Adipocyte (in vitro differentiated cells): Measurements from ENCODE around the gene LRRC15.

Source experiments
- DNase-seq: peaks from one replicate; pipeline ENCODE4 v3.0.0-alpha.2; 2015; ENCODE audit warnings: low read depth
- H3K27me3 ChIP-seq: replicated peaks from 2 replicates; pipeline ENCODE4 v1.7.0; 2013; ENCODE audit warnings: mild to moderate bottlenecking, low read length, moderate library complexity; ENCODE audit not compliant: control insufficient read depth, insufficient read depth
- H3K36me3 ChIP-seq: 2 replicates; pipeline ENCODE4 v1.7.0; 2013; ENCODE audit warnings: low read length, mild to moderate bottlenecking, moderate library complexity; ENCODE audit not compliant: control insufficient read depth, insufficient read depth, severe bottlenecking
- H3K4me1 ChIP-seq: 2 replicates; pipeline ENCODE4 v1.7.0; 2013; ENCODE audit warnings: mild to moderate bottlenecking, low read length, moderate library complexity; ENCODE audit not compliant: control insufficient read depth, insufficient read depth
- H3K4me3 ChIP-seq: 2 replicates; pipeline ENCODE4 v1.7.0; 2013; ENCODE audit warnings: mild to moderate bottlenecking, low read length, moderate library complexity
- H3K9ac ChIP-seq: 2 replicates; pipeline ENCODE4 v1.7.0; 2013; ENCODE audit warnings: mild to moderate bottlenecking, low read length, moderate library complexity
- H3K9me3 ChIP-seq: 2 replicates; pipeline ENCODE4 v1.7.0; 2013; ENCODE audit warnings: mild to moderate bottlenecking, low read length, moderate library complexity; ENCODE audit not compliant: control insufficient read depth

LRRC15 gene

DNA sequence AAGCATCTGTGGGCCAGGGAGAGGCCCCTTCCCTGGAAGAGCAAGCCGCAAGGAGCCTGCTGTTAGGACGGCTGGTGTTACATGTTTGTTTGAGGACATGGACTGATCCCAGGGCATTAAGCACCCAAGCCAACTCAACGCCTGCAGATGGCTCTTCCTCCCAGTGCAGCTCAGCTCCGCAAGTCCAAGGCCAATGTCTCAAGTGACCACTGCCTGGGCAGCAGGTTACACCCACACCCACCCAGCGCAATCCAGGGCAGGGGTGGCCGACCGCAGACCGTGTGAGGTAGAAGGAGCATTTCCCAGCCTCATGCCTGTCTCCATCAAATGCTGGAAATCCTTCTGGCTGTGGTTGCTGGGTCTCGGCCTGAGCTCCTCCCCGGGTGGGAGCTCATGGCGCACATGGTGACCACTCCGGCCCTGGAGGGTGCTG, 15.0 kb upstream of the LRRC15 start:
- no peaks in the 10 kb centered on the region for H3K4me1 ChIP-seq
- no peak for DNase-seq
- H3K27me3 ChIP-seq: peaks cover 61% of the 10 kb centered on the region
- no peak overlapping the region for H3K4me3 ChIP-seq
- H3K36me3 ChIP-seq: no peaks in the 10 kb centered on the region
- no peaks in the 10 kb centered on the region for H3K9me3 ChIP-seq
- H3K9ac ChIP-seq: no peak overlapping the region

- no peaks in the 10 kb centered on the region for H3K9me3 ChIP-seq
- no peaks in the 10 kb centered on the region for H3K4me1 ChIP-seq
- no peaks in the 10 kb centered on the region for H3K36me3 ChIP-seq
- DNase-seq: no peak
- H3K27me3 ChIP-seq: peaks cover 57% of the 10 kb centered on the region
- H3K9ac ChIP-seq: no peak overlapping the region
- H3K4me3 ChIP-seq: no peak overlapping the region
Observed at GRCh38 chr3:194384156-194384555, 14.6 kb upstream of the LRRC15 start.

GRCh38 chr3:194383276-194383940, 13.9 kb upstream of the LRRC15 start:
- Histone ChIP-seq H3K4me3 (no peak overlapping the region), H3K36me3 (no peaks in the 10 kb centered on the region), H3K27me3 (peaks cover 56% of the 10 kb centered on the region), H3K9me3 (no peaks in the 10 kb centered on the region), H3K4me1 (no peaks in the 10 kb centered on the region), H3K9ac (no peak overlapping the region)
- DNase-seq: no peak

GRCh38 chr3:194382892-194383223, 13.3 kb upstream of the LRRC15 start:
- H3K9ac ChIP-seq: no peak overlapping the region

DNA sequence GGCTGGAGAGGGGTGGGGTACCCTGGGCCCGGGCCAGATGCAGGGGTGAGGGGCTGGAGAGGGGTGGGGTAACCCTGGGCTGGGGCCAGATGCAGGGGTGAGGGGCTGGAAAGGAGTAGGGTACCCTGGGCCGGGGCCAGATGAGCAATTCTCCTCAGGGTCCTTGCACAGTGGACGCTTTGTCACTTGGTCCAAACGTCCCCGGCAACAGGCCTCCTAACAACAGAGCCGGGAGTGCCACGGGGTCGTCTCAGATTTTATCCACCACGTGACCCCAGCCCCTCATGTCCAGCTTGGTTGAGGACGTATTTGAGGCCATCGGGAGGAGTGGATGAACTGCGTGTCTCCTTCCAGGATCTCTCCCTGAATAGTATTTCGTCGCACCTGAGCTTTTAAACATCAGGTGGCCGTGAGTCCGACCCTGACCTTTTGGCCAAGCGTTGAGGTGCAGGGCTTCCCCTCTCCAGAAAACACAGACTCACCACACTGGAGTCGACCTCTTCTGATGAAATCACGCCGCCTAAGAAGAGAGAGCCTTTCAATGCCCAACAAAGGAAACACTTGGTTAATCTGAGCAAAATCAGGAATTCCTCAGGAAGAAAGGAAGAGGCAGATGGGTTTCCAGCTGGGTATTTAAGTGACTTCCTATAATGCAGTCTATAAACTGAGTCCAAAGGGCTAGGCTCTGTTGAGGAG, 12.8 kb upstream of the LRRC15 start:
- Histone ChIP-seq H3K9ac (no peak overlapping the region), H3K9me3 (no peaks in the 10 kb centered on the region), H3K27me3 (peaks cover 53% of the 10 kb centered on the region), H3K36me3 (no peaks in the 10 kb centered on the region), H3K4me1 (no peaks in the 10 kb centered on the region), H3K4me3 (no peak overlapping the region)
- DNase-seq: no peak

More at GRCh38 chr3:194382892-194383223, 13.3 kb upstream of the LRRC15 start:
- Histone ChIP-seq H3K27me3 (peaks cover 56% of the 10 kb centered on the region), H3K4me1 (no peaks in the 10 kb centered on the region), H3K36me3 (no peaks in the 10 kb centered on the region), H3K9me3 (no peaks in the 10 kb centered on the region), H3K4me3 (no peak overlapping the region)
- DNase-seq: no peak

DNA sequence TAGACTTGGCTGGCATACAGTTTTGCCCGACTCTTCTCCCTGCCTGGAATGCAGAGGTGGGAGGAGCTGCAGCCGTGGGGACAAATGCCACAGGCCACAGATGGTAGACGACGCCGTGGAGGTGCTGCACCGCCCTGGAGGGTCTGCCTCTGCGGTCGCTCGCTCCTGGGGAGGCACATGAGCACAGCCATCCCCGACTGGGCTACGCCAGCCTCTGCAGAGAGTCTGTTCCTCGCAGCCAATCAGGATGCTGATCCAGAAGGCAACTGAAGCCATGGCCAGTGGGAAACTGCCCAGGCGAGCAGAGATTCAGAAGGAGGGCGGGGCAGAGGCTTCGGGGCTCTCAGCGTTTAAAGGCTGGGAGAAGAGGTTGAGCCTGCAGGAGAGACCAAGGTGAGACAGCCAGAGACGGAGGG, 11.9 kb upstream of the LRRC15 start:
- Histone ChIP-seq H3K9me3 (no peaks in the 10 kb centered on the region), H3K36me3 (no peaks in the 10 kb centered on the region), H3K4me3 (no peak overlapping the region), H3K4me1 (no peaks in the 10 kb centered on the region), H3K27me3 (peaks cover 49% of the 10 kb centered on the region), H3K9ac (no peak overlapping the region)
- no peak for DNase-seq

DNA sequence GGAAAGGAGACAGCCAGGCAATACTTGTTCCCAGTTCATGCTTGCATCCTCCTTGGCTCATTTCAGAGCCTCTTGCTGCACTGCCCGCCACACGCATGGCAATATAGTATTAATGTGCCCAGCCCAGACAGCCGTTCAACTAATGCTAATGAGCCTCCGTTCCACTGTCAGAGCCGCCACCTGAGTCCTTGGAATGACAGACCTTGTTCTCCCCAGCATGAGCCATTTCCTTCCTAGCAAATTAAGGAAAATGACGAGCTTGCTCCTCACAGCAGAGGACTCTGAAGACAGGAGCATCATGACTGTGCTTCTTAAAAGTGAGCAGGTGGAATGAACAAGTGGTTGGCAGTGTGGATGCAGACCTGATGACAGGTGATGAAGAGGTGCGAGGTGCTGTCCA, 10.8 kb upstream of the LRRC15 start:
- Histone ChIP-seq H3K4me1 (no peaks in the 10 kb centered on the region), H3K9ac (no peak overlapping the region), H3K4me3 (no peak overlapping the region), H3K27me3 (peaks cover 40% of the 10 kb centered on the region), H3K9me3 (no peaks in the 10 kb centered on the region), H3K36me3 (no peaks in the 10 kb centered on the region)
- DNase-seq: no peak

DNA sequence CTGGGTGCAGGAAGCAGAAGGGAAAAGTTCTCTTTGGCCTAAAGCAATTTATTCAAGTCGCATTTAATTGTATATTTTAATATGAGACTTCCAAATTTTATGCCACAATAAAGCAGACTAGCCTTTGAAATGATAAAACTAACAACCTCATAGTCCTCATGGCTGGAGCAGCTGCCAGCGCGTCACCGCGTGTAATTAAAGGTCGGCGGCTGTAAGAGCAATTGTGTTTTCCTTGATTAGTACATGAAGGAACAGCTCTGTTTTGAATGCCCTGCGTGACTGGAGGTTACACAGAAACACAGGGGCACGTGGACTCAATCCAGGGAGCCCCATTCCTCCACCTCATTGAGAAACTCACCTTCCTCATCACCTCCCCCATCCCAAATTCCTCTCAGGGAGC, 10.1 kb upstream of the LRRC15 start:
- H3K9me3 ChIP-seq: no peaks in the 10 kb centered on the region
- no peak overlapping the region for H3K9ac ChIP-seq
- H3K4me3 ChIP-seq: no peak overlapping the region
- H3K36me3 ChIP-seq: no peaks in the 10 kb centered on the region
- no peak for DNase-seq
- no peaks in the 10 kb centered on the region for H3K4me1 ChIP-seq
- peaks cover 36% of the 10 kb centered on the region for H3K27me3 ChIP-seq

DNA sequence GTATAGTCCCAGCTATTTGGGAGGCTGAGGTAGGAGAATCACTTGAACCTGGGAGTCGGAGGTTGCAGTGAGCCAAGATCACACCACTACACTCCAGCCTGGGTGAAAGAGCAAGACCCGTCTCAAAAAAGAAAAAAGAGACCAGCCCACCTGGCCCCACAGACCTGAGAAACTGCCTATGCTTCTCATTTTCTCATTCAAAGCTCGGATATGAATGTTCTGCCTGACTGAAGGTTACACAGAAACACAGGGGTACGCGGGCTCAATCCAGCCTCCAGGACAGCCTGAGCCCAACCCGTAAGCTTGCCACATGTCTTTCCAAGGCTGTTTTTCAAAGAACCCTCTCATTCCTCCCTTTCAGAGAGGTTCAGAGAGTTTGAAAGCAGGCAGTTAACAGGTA, 9.7 kb upstream of the LRRC15 start:
- no peaks in the 10 kb centered on the region for H3K9me3 ChIP-seq
- H3K4me3 ChIP-seq: no peak overlapping the region
- H3K27me3 ChIP-seq: peaks cover 32% of the 10 kb centered on the region
- no peaks in the 10 kb centered on the region for H3K4me1 ChIP-seq
- no peaks in the 10 kb centered on the region for H3K36me3 ChIP-seq
- no peak overlapping the region for H3K9ac ChIP-seq
- no peak for DNase-seq

GRCh38 chr3:194377708-194378107, 8.2 kb upstream of the LRRC15 start:
- H3K36me3 ChIP-seq: no peaks in the 10 kb centered on the region
- H3K4me1 ChIP-seq: no peaks in the 10 kb centered on the region
- peaks cover 19% of the 10 kb centered on the region for H3K27me3 ChIP-seq
- no peak overlapping the region for H3K9ac ChIP-seq
- H3K4me3 ChIP-seq: no peak overlapping the region
- no peaks in the 10 kb centered on the region for H3K9me3 ChIP-seq
- no peak for DNase-seq

- Histone ChIP-seq H3K4me1 (no peaks in the 10 kb centered on the region), H3K4me3 (no peak overlapping the region), H3K9ac (no peak overlapping the region), H3K9me3 (no peaks in the 10 kb centered on the region), H3K36me3 (no peaks in the 10 kb centered on the region), H3K27me3 (peaks cover 15% of the 10 kb centered on the region)
- DNase-seq: no peak
Observed at GRCh38 chr3:194376241-194376560, 6.7 kb upstream of the LRRC15 start.
